Endothelial cell of umbilical vein (primary cell): ENCODE measurements around the gene REM2. TPM values are rescaled to one million over a fixed set of nuclear protein-coding genes. Genes with fewer than 3 reads are reported as not detected.
A peak's percentile ranks its signal among the peaks of the same experiment; 100 is the strongest.

Experiments
- BruUV-seq: library from RNA; stranded (reverse); fragments of 400-500 nt; replicated peaks from 2 replicates; lab custom pipeline; 2021; lab: Mats Ljungman, UMichigan
- CTCF ChIA-PET: fragments of 300-600, 350-600 bp; sonication (Branson Sonifier 250); formaldehyde crosslinking; loops from one replicate; lab custom pipeline; 2021; ENCODE audit warnings: antibody characterized with exemption, inconsistent platforms; lab: Charles Lee
- POLR2A ChIA-PET: fragments of 300-600, 350-600 bp; sonication (Branson Sonifier 250); formaldehyde crosslinking; loops from one replicate; lab custom pipeline; 2021; ENCODE audit warnings: antibody characterized with exemption, inconsistent platforms; lab: Charles Lee
- DNase-seq: peaks from one replicate; pipeline ENCODE4 v3.0.0-alpha.2; 2011; ENCODE audit warnings: low read depth, low spot score
- FAIRE-seq: peaks from 2 replicates; lab custom pipeline; 2011; peaks lifted over from hg19 to GRCh38; lab: Jason Lieb, UNC
- H2AFZ ChIP-seq: 2 replicates; pipeline ENCODE4 v1.6.0; 2012; ENCODE audit warnings: low read depth, low read length, control low read depth, inconsistent platforms
- H3K27ac ChIP-seq: 2 replicates; pipeline ENCODE4 v1.5.1; 2011; ENCODE audit warnings: low read depth, mild to moderate bottlenecking, control low read depth, low read length, moderate library complexity; ENCODE audit not compliant: insufficient read depth
- H3K27me3 ChIP-seq, 2 experiments: 2 replicates each; pipeline versions ENCODE4 v1.6.0 to v1.6.1; 2011; ENCODE audit warnings: low read length in 2 of 2, mixed read lengths in 1 of 2; ENCODE audit not compliant: control insufficient read depth in 2 of 2, insufficient read depth in 2 of 2
- H3K36me3 ChIP-seq, 2 experiments: 2 replicates in 1 of 2; 3 replicates in 1 of 2; pipeline ENCODE4 v1.5.1; 2011; ENCODE audit warnings: low read length in 2 of 2, mild to moderate bottlenecking in 1 of 2, moderate library complexity in 1 of 2; ENCODE audit not compliant: control insufficient read depth in 2 of 2, insufficient read depth in 2 of 2; ENCODE audit errors: extremely low read depth in 1 of 2
- H3K4me1 ChIP-seq: 3 replicates; pipeline ENCODE4 v1.5.1; 2011; ENCODE audit warnings: mild to moderate bottlenecking, low read length; ENCODE audit not compliant: control insufficient read depth, insufficient read depth; ENCODE audit errors: extremely low read depth
- H3K4me2 ChIP-seq: 2 replicates; pipeline ENCODE4 v1.6.1; 2011; ENCODE audit warnings: low read length, control low read depth, mixed read lengths; ENCODE audit not compliant: insufficient read depth
- H3K4me3 ChIP-seq, 3 experiments: fragments of 200-600 bp in 1 of 3; sonication (generic), shearing (Covaris generic) in 1 of 3; replicated peaks in 1 of 3; 2 replicates each; pipeline ENCODE4 v1.5.1; 2011 to 2016; ENCODE audit warnings: control low read depth in 3 of 3, low read length in 3 of 3, mild to moderate bottlenecking in 2 of 3, inconsistent platforms in 1 of 3, low read depth in 1 of 3, moderate library complexity in 1 of 3; ENCODE audit not compliant: insufficient read depth in 1 of 3
- H3K79me2 ChIP-seq: 2 replicates; pipeline ENCODE4 v1.6.0; 2012; ENCODE audit warnings: low read length, inconsistent platforms; ENCODE audit not compliant: control insufficient read depth, insufficient read depth
- H3K9ac ChIP-seq: replicated peaks from 2 replicates; pipeline ENCODE3; 2011; ENCODE audit warnings: low read length, control low read depth; ENCODE audit not compliant: insufficient read depth; ENCODE audit errors: extremely low read depth
- H3K9me1 ChIP-seq: replicated peaks from 3 replicates; pipeline ENCODE4 v1.6.0; 2011; ENCODE audit warnings: mild to moderate bottlenecking, low read length; ENCODE audit not compliant: control insufficient read depth, insufficient read depth; ENCODE audit errors: extremely low read depth
- H3K9me3 ChIP-seq: replicated peaks from 2 replicates; pipeline ENCODE4 v1.5.1; 2012; ENCODE audit warnings: low read length, inconsistent platforms; ENCODE audit not compliant: control insufficient read depth, insufficient read depth
- H4K20me1 ChIP-seq: replicated peaks from 2 replicates; pipeline ENCODE3; 2011; ENCODE audit warnings: mild to moderate bottlenecking, low read length; ENCODE audit not compliant: control insufficient read depth, insufficient read depth; ENCODE audit errors: extremely low read depth
- EZH2 ChIP-seq: IDR thresholded peaks from 2 replicates; pipeline ENCODE4 v1.6.1; 2012; ENCODE audit warnings: borderline replicate concordance, low read depth, mild to moderate bottlenecking, moderate library complexity, low read length, inconsistent platforms; ENCODE audit not compliant: severe bottlenecking
- FOS ChIP-seq: IDR thresholded peaks from 2 replicates; pipeline ENCODE4 v1.6.1; 2011; ENCODE audit warnings: mild to moderate bottlenecking, low read length, moderate library complexity, borderline replicate concordance; ENCODE audit not compliant: insufficient read depth
- GATA2 ChIP-seq: IDR thresholded peaks from 2 replicates; pipeline ENCODE4 v1.7.0; 2011; ENCODE audit warnings: low read depth, mild to moderate bottlenecking, moderate library complexity, mixed read lengths, low read length; ENCODE audit not compliant: insufficient read length, insufficient read depth
- JUN ChIP-seq: IDR thresholded peaks from 2 replicates; pipeline ENCODE4 v1.6.1; 2011; ENCODE audit warnings: borderline replicate concordance, low read depth; ENCODE audit not compliant: insufficient read length, insufficient read depth
- MYC ChIP-seq: IDR thresholded peaks from one replicate; pipeline ENCODE4 v1.6.1; 2011; ENCODE audit warnings: mild to moderate bottlenecking, low read depth, low read length
- POLR2A ChIP-seq: IDR thresholded peaks from 2 replicates; pipeline ENCODE4 v1.6.1; 2012; ENCODE audit warnings: low read depth, mild to moderate bottlenecking, control low read depth, low read length
- POLR2AphosphoS5 ChIP-seq: IDR thresholded peaks from 2 replicates; pipeline ENCODE4 v1.6.1; 2012; ENCODE audit warnings: low read depth, mild to moderate bottlenecking, control low read depth, low read length, moderate library complexity; ENCODE audit not compliant: insufficient read depth
- dilution Hi-C: fragments of 300-500 bp; cut with MboI; formaldehyde crosslinking; loops from one replicate; pipeline ENCODE4 v1.15.0; 2019; ENCODE audit warnings: low sequenced_read_pairs; ENCODE audit not compliant: extremely low pct_ligation_motif_present
- intact Hi-C: fragments of 100-400 bp; cut with micrococcal nuclease; formaldehyde crosslinking; loops from one replicate; pipeline ENCODE4 v1.10.0; 2022
- polyA plus RNA-seq, 4 experiments: library from polyadenylated mRNA; depleted of rRNA in 3 of 4; stranded (reverse) in 3 of 4; unstranded in 1 of 4; fragments of >200 nt; gene quantifications; 2 replicates each; pipeline versions ENCODE4 v1.2.1 to v1.2.3, GENCODE V29; 2011 to 2012; ENCODE audit warnings: missing spikeins in 1 of 4
- total RNA-seq: library from RNA; stranded (reverse); gene quantifications from 2 replicates; pipeline ENCODE4 v1.2.3, GENCODE V29; 2021
- TF ChIP-seq, protein P1 (sequence below): IDR thresholded peaks from 2 replicates; pipeline ENCODE4 v1.6.1; 2011; ENCODE audit not compliant: insufficient read depth, insufficient read length
- TF ChIP-seq, protein P2 (sequence below), 2 donors: IDR thresholded peaks; 1 replicate in 1 of 2; 2 replicates in 1 of 2; pipeline ENCODE4 v1.5.1; 2011; ENCODE audit warnings: low read length in 2 of 2, mild to moderate bottlenecking in 2 of 2, moderate library complexity in 2 of 2, control low read depth in 1 of 2, inconsistent platforms in 1 of 2, low read depth in 1 of 2; ENCODE audit not compliant: insufficient read depth in 1 of 2; ENCODE audit errors: extremely low read depth in 1 of 2

The REM2 gene
- total and polyA plus RNA-seq, 2 donors (not counting 3 experiments of a cell fraction or from before 2014, with no cell fraction given), result 0.33 TPM; not detected in 1

DNA sequence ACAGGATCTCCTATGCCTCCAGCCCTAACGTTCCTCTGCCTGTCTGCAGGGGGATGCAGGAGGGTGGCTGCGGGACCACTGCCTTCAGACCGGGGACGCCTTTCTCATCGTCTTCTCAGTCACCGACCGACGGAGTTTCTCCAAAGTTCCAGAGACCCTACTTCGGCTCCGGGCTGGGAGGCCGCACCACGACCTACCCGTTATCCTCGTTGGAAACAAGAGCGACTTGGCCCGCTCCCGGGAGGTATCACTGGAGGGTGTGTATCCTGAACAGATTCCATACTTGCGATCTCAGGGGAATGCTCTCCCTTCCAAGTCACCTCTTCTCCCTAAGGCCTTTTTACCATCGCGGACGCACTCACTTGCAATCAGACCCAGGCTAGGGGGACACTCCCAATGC lies 3.0 kb downstream of the REM2 start:
- Histone ChIP-seq H3K9ac (no peak overlapping the region), H3K36me3 (no peaks in the 10 kb centered on the region), H3K27ac (no peak overlapping the region), H3K79me2 (no peaks in the 10 kb centered on the region), H2AFZ (peak overlapping the region; percentile 91), H3K9me3 (no peaks in the 10 kb centered on the region), H3K9me1 (no peaks in the 10 kb centered on the region), H3K4me1 (no peaks in the 10 kb centered on the region), H3K27me3 (no peaks in the 10 kb centered on the region), H3K4me3 (no peak overlapping the region), H3K4me2 (peak overlapping the region; percentile 27), H4K20me1 (no peaks in the 10 kb centered on the region)
- POLR2A ChIA-PET, result no interaction called here
- FAIRE-seq (no peak), DNase-seq (no peak)
- BruUV-seq, result no TSS peak
- TF ChIP-seq POLR2AphosphoS5 (no peak), MYC (no peak), EZH2 (no peak), POLR2A (no peak), GATA2 (no peak), FOS (no peak), JUN (no peak)
- TF ChIP-seq, protein P1, sequence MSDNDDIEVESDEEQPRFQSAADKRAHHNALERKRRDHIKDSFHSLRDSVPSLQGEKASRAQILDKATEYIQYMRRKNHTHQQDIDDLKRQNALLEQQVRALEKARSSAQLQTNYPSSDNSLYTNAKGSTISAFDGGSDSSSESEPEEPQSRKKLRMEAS, result no peak
- TF ChIP-seq, protein P2, sequence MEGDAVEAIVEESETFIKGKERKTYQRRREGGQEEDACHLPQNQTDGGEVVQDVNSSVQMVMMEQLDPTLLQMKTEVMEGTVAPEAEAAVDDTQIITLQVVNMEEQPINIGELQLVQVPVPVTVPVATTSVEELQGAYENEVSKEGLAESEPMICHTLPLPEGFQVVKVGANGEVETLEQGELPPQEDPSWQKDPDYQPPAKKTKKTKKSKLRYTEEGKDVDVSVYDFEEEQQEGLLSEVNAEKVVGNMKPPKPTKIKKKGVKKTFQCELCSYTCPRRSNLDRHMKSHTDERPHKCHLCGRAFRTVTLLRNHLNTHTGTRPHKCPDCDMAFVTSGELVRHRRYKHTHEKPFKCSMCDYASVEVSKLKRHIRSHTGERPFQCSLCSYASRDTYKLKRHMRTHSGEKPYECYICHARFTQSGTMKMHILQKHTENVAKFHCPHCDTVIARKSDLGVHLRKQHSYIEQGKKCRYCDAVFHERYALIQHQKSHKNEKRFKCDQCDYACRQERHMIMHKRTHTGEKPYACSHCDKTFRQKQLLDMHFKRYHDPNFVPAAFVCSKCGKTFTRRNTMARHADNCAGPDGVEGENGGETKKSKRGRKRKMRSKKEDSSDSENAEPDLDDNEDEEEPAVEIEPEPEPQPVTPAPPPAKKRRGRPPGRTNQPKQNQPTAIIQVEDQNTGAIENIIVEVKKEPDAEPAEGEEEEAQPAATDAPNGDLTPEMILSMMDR (IDR thresholded peaks at IDR 0.05; ENCODE audit: extremely low read depth in 1 of 2, insufficient read depth in 1 of 2, low read depth in 1 of 2, low read length in 2 of 2), result no peak
- intact Hi-C loops, result no loop called here
- CTCF ChIA-PET, result interaction anchor here (1.0 to 11.4 kb wide), 7 partner anchors 13 to 316 kb away, joined by 3 to 80 read pairs (median 5); partner anchors contain the start of genes LRP10 and MMP14
- dilution Hi-C loops, result no loop called here
